Loucy (cell line): ENCODE results near the gene SOCS4.
"Not testable (repeated sequence)": the region's sequence is repeated elsewhere in the genome, so short reads cannot be mapped to it uniquely, and the experiment has no call there.

Experiments
- EZH2phosphoT487 ChIP-seq: fragments of 200-600 bp; IDR thresholded peaks from 2 replicates; pipeline ENCODE4 v1.6.1; 2018; ENCODE audit warnings: antibody characterized with exemption, mild to moderate bottlenecking, moderate library complexity, borderline replicate concordance
- TF ChIP-seq, protein P1 (sequence below): fragments of 200-600 bp; sonication (generic); conservative IDR thresholded peaks from 2 replicates; pipeline ENCODE4 v1.5.1; 2014; ENCODE audit warnings: mild to moderate bottlenecking, antibody characterized with exemption, low read length

DNA sequence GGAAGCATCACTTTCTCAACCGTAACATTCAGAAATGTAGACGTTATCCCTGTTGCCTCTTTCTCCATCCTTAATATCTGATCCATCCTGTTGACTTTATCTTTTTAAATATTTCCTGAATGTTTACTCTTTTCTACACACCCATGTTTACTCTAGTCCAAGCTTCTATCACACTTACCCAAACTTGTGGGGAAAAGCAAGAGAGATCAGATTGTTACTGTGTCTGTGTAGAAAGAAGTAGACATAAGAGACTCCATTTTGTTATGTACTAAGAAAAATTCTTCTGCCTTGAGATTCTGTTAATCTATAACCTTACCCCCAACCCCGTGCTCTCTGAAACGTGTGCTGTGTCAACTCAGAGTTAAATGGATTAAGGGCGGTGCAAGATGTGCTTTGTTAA, 2.7 kb upstream of the SOCS4 start:
- TF ChIP-seq, protein P1, sequence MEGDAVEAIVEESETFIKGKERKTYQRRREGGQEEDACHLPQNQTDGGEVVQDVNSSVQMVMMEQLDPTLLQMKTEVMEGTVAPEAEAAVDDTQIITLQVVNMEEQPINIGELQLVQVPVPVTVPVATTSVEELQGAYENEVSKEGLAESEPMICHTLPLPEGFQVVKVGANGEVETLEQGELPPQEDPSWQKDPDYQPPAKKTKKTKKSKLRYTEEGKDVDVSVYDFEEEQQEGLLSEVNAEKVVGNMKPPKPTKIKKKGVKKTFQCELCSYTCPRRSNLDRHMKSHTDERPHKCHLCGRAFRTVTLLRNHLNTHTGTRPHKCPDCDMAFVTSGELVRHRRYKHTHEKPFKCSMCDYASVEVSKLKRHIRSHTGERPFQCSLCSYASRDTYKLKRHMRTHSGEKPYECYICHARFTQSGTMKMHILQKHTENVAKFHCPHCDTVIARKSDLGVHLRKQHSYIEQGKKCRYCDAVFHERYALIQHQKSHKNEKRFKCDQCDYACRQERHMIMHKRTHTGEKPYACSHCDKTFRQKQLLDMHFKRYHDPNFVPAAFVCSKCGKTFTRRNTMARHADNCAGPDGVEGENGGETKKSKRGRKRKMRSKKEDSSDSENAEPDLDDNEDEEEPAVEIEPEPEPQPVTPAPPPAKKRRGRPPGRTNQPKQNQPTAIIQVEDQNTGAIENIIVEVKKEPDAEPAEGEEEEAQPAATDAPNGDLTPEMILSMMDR: not testable (repeated sequence)
- TF ChIP-seq EZH2phosphoT487: not testable (repeated sequence)
